Hepatocyte (in vitro differentiated cells): Measurements from ENCODE around the gene CDC42SE1.

ENCODE experiments used
- EZH2 ChIP-seq: fragments of 200-600 bp; sonication (generic); IDR thresholded peaks from 2 replicates; pipeline ENCODE4 v1.6.1; 2016; ENCODE audit warnings: antibody characterized with exemption, mild to moderate bottlenecking, borderline replicate concordance
- TF ChIP-seq, protein P1 (sequence below): fragments of 200-600 bp; sonication (generic); IDR thresholded peaks from 2 replicates; pipeline ENCODE4 v1.5.1; 2016; ENCODE audit warnings: antibody characterized with exemption, mild to moderate bottlenecking; ENCODE audit not compliant: poor library complexity

DNA sequence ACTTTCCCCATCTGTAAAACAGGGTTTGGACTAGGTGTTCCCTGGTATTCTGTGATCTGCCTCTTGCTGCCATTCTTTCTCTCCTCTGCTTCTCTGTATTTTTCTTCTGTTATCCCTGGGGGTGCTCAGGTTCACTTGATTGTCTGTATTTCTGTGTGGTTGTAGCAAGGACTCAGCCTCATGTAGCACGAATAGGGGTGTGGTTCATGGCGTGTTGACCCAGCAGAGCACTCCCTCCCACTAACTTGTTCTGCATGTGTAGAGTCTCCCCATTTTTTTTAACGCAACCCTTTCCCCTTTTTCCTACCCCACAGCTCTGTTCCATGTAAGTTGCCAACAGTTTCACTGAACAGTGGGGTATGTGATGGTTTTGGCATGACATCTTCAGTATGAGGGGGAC lies 24.3 kb downstream of the CDC42SE1 start:
- TF ChIP-seq, protein P1, sequence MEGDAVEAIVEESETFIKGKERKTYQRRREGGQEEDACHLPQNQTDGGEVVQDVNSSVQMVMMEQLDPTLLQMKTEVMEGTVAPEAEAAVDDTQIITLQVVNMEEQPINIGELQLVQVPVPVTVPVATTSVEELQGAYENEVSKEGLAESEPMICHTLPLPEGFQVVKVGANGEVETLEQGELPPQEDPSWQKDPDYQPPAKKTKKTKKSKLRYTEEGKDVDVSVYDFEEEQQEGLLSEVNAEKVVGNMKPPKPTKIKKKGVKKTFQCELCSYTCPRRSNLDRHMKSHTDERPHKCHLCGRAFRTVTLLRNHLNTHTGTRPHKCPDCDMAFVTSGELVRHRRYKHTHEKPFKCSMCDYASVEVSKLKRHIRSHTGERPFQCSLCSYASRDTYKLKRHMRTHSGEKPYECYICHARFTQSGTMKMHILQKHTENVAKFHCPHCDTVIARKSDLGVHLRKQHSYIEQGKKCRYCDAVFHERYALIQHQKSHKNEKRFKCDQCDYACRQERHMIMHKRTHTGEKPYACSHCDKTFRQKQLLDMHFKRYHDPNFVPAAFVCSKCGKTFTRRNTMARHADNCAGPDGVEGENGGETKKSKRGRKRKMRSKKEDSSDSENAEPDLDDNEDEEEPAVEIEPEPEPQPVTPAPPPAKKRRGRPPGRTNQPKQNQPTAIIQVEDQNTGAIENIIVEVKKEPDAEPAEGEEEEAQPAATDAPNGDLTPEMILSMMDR, result no peak
- TF ChIP-seq EZH2, result no peak
